Loucy (cell line): ENCODE results near the gene PDILT.

ENCODE experiments used
- H2AFZ ChIP-seq: fragments of 200-600 bp; sonication (generic); 2 replicates; pipeline ENCODE4 v1.6.0; 2016; ENCODE audit warnings: antibody characterized with exemption, mild to moderate bottlenecking, low read length, moderate library complexity
- H3F3A ChIP-seq: fragments of 200-600 bp; 2 replicates; pipeline ENCODE4 v1.6.0; 2016; ENCODE audit warnings: antibody characterized with exemption, low read depth, mild to moderate bottlenecking
- H3K27me3 ChIP-seq: fragments of 200-600 bp; sonication (generic); 2 replicates; pipeline ENCODE4 v1.6.1; 2014; ENCODE audit warnings: low read length, mild to moderate bottlenecking; ENCODE audit not compliant: insufficient read depth, poor library complexity, severe bottlenecking
- H3K36me3 ChIP-seq: fragments of 200-600 bp; sonication (generic); 2 replicates; pipeline ENCODE4 v1.6.1; 2016; ENCODE audit warnings: low read length; ENCODE audit not compliant: insufficient read depth
- H3K4me1 ChIP-seq: fragments of 200-600 bp; sonication (generic); 2 replicates; pipeline ENCODE4 v1.5.1; 2014; ENCODE audit warnings: low read length, mild to moderate bottlenecking; ENCODE audit not compliant: insufficient read depth, poor library complexity, severe bottlenecking
- H3K4me2 ChIP-seq: fragments of 200-600 bp; sonication (generic); 2 replicates; pipeline ENCODE4 v1.6.0; 2014; ENCODE audit warnings: antibody characterized with exemption, low read length, low read depth, mild to moderate bottlenecking; ENCODE audit not compliant: poor library complexity, severe bottlenecking
- H3K4me3 ChIP-seq: fragments of 200-600 bp; sonication (generic); 2 replicates; pipeline ENCODE4 v1.5.1; 2014; ENCODE audit warnings: low read length, mild to moderate bottlenecking, mixed read lengths; ENCODE audit not compliant: poor library complexity, severe bottlenecking
- H3K79me2 ChIP-seq: fragments of 200-600 bp; sonication (generic); 2 replicates; pipeline ENCODE4 v1.6.1; 2014; ENCODE audit warnings: low read length; ENCODE audit not compliant: insufficient read depth
- H3K9ac ChIP-seq: fragments of 200-600 bp; sonication (generic); 2 replicates; pipeline ENCODE4 v1.6.0; 2014; ENCODE audit warnings: mild to moderate bottlenecking, low read depth, low read length, moderate library complexity; ENCODE audit not compliant: poor library complexity, severe bottlenecking
- H3K9me2 ChIP-seq: fragments of 200-600 bp; sonication (generic); replicated peaks from 2 replicates; pipeline ENCODE4 v1.6.1; 2016; ENCODE audit warnings: low read depth, low read length, mixed read lengths
- H3K9me3 ChIP-seq: fragments of 200-600 bp; sonication (generic); 2 replicates; pipeline ENCODE4 v1.6.1; 2014; ENCODE audit warnings: mild to moderate bottlenecking, antibody characterized with exemption, low read length, low read depth; ENCODE audit not compliant: insufficient read depth
- H4K20me1 ChIP-seq: fragments of 200-600 bp; sonication (generic); 2 replicates; pipeline ENCODE4 v1.6.0; 2014; ENCODE audit warnings: antibody characterized with exemption, low read length, mild to moderate bottlenecking; ENCODE audit not compliant: insufficient read depth, poor library complexity, severe bottlenecking
- EZH2phosphoT487 ChIP-seq: fragments of 200-600 bp; IDR thresholded peaks from 2 replicates; pipeline ENCODE4 v1.6.1; 2018; ENCODE audit warnings: antibody characterized with exemption, mild to moderate bottlenecking, moderate library complexity, borderline replicate concordance
- TF ChIP-seq, protein P1 (sequence below): fragments of 200-600 bp; sonication (generic); conservative IDR thresholded peaks from 2 replicates; pipeline ENCODE4 v1.5.1; 2014; ENCODE audit warnings: mild to moderate bottlenecking, antibody characterized with exemption, low read length

The PDILT gene

DNA sequence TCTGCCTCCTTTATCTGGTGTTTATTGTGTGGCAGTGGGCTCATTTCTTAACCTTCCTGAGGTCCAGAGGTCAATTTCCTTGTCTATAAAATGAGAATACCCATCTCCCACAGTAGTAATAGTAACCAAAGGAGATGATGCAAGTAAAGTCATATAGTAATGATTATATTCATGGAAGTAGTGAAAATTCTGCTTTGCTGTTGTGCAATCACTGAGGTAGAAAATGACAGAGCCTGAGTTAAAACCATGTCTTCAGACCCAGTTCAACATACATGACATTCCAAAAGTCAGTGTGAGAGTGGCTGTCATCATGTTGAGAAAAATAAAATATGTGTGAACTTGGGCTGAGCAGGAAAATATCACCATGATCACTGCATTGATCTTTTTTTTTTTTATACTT lies 51.2 kb downstream of the PDILT start:
- H3K9me2 ChIP-seq, result no peaks in the 10 kb centered on the region
- H3K4me2 ChIP-seq, result no peak overlapping the region
- no peaks in the 10 kb centered on the region for H4K20me1 ChIP-seq
- H3K9ac ChIP-seq, result no peak overlapping the region
- H3K27me3 ChIP-seq, result no peaks in the 10 kb centered on the region
- peaks cover 6% of the 10 kb centered on the region; the same call in 1 of the 2 replicates for H3K9me3 ChIP-seq
- H2AFZ ChIP-seq, result no peak overlapping the region
- no peak for TF ChIP-seq EZH2phosphoT487
- TF ChIP-seq, protein P1, sequence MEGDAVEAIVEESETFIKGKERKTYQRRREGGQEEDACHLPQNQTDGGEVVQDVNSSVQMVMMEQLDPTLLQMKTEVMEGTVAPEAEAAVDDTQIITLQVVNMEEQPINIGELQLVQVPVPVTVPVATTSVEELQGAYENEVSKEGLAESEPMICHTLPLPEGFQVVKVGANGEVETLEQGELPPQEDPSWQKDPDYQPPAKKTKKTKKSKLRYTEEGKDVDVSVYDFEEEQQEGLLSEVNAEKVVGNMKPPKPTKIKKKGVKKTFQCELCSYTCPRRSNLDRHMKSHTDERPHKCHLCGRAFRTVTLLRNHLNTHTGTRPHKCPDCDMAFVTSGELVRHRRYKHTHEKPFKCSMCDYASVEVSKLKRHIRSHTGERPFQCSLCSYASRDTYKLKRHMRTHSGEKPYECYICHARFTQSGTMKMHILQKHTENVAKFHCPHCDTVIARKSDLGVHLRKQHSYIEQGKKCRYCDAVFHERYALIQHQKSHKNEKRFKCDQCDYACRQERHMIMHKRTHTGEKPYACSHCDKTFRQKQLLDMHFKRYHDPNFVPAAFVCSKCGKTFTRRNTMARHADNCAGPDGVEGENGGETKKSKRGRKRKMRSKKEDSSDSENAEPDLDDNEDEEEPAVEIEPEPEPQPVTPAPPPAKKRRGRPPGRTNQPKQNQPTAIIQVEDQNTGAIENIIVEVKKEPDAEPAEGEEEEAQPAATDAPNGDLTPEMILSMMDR, result no peak
- no peaks in the 10 kb centered on the region for H3K36me3 ChIP-seq
- H3K4me3 ChIP-seq, result no peak overlapping the region
- no peaks in the 10 kb centered on the region for H3K79me2 ChIP-seq
- H3F3A ChIP-seq, result no peaks in the 10 kb centered on the region
- no peaks in the 10 kb centered on the region for H3K4me1 ChIP-seq

DNA sequence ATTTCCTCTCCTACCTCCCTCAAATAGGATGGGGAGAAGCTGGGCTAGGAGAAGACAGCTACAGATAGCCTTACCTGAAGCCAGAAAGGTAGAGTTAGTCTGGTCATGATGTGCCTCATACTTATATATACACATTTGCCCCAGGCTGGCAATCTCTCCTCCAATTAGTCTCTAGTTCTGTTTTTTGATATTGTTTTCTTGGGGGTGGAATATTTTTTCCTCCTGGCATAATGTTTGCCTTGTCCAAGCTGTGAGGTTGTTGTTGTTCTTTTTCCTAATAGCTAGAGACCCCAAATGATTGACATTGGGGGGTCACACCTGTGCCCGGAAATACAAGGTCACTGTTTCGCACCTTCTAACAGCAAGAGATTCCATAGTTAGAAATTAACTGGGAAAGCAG lies 51.9 kb downstream of the PDILT start, which contains the start of gene UMOD:
TSS of gene UMOD (minus strand) at position 101 of the 400 bp plus-strand sequence. CDS start 1,978 bp downstream, outside the sequence.
- Histone ChIP-seq H3F3A (no peaks in the 10 kb centered on the region), H4K20me1 (no peaks in the 10 kb centered on the region), H3K27me3 (no peaks in the 10 kb centered on the region), H3K9me3 (peaks cover 4% of the 10 kb centered on the region; the same call in 1 of the 2 replicates), H3K9me2 (no peaks in the 10 kb centered on the region), H3K9ac (no peak within 1 kb of the TSS), H3K79me2 (no peaks in the 10 kb centered on the region), H2AFZ (no peak within 1 kb of the TSS), H3K4me3 (no peak within 1 kb of the TSS), H3K4me1 (no peaks in the 10 kb centered on the region), H3K36me3 (no peaks in the 10 kb centered on the region), H3K4me2 (no peak within 1 kb of the TSS)
- TF ChIP-seq, protein P1, result no peak
- TF ChIP-seq EZH2phosphoT487, result no peak

DNA sequence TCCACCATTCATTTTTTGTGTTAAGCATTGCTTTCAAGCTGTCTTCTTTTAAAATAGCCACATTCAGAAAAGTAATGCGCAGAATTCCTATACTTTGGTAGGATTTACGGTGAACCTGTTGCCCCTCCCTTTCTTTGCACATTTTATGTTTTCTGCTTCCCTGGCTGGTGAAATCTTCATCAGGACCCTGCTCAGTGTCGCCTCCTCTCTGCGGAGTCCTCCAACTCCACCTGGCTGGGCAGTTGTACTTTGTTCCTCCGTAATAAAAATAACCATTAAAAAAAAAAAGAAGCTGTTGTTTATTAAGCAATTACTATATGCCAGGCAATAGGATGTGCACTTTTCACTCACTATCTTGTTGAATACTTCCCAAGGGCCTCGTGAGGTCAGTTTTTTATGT lies 54.9 kb downstream of the PDILT start:
- Histone ChIP-seq H3K9me3 (no peaks in the 10 kb centered on the region), H3K4me2 (no peak overlapping the region), H3K27me3 (no peaks in the 10 kb centered on the region), H3K9me2 (no peaks in the 10 kb centered on the region), H3K79me2 (no peaks in the 10 kb centered on the region), H3K36me3 (no peaks in the 10 kb centered on the region), H3K4me1 (no peaks in the 10 kb centered on the region), H3F3A (no peaks in the 10 kb centered on the region), H4K20me1 (no peaks in the 10 kb centered on the region), H3K4me3 (no peak overlapping the region), H3K9ac (no peak overlapping the region), H2AFZ (no peak overlapping the region)
- no peak for TF ChIP-seq EZH2phosphoT487
- TF ChIP-seq, protein P1, result no peak
